Measurements from ENCODE around the gene IFRD2.

Gene IFRD2

GRCh38 chr3:50334339-50335075 lies 42.3 kb upstream of the IFRD2 start:
- H3K9me3 ChIP-seq (ENCODE audit: control insufficient read depth in 1 of 2, low read length in 2 of 2) = no peaks in the 10 kb centered on the region
- H3K4me1 ChIP-seq (ENCODE audit: control insufficient read depth in 1 of 2, insufficient read depth in 2 of 2, low read length in 2 of 2) = peaks cover 23 to 45% of the 10 kb centered on the region in 2 donors
- no peaks in the 10 kb centered on the region for H3K27me3 ChIP-seq (ENCODE audit: control insufficient read depth in 1 of 2, insufficient read depth in 2 of 2, low read length in 2 of 2)
- H3K9ac ChIP-seq (ENCODE audit: low read depth in 1 of 2, low read length in 2 of 2) = peak overlapping the region; percentile 5 to 38
- peak overlapping the region; percentile 26 for H3K27ac ChIP-seq (ENCODE audit: low read depth, low read length)
- peaks cover 25 to 38% of the 10 kb centered on the region in 2 donors for H3K36me3 ChIP-seq (ENCODE audit: control insufficient read depth in 1 of 2, insufficient read depth in 2 of 2, low read length in 2 of 2)
- H3K4me3 ChIP-seq (ENCODE audit: low read depth in 1 of 2, low read length in 2 of 2) = no peak overlapping the region

- no peaks in the 10 kb centered on the region for H3K9me3 ChIP-seq (ENCODE audit: control insufficient read depth in 1 of 2, low read length in 2 of 2)
- peaks cover 23 to 44% of the 10 kb centered on the region in 2 donors for H3K4me1 ChIP-seq (ENCODE audit: control insufficient read depth in 1 of 2, insufficient read depth in 2 of 2, low read length in 2 of 2)
- peaks cover 25 to 41% of the 10 kb centered on the region in 2 donors for H3K36me3 ChIP-seq (ENCODE audit: control insufficient read depth in 1 of 2, insufficient read depth in 2 of 2, low read length in 2 of 2)
- no peaks in the 10 kb centered on the region for H3K27me3 ChIP-seq (ENCODE audit: control insufficient read depth in 1 of 2, insufficient read depth in 2 of 2, low read length in 2 of 2)
- peak overlapping the region; percentile 26 for H3K27ac ChIP-seq (ENCODE audit: low read depth, low read length)
- peak overlapping the region; percentile 5 to 38 for H3K9ac ChIP-seq (ENCODE audit: low read depth in 1 of 2, low read length in 2 of 2)
- H3K4me3 ChIP-seq (ENCODE audit: low read depth in 1 of 2, low read length in 2 of 2) = no peak overlapping the region
Measured at GRCh38 chr3:50333744-50334328, 41.6 kb upstream of the IFRD2 start.

DNA sequence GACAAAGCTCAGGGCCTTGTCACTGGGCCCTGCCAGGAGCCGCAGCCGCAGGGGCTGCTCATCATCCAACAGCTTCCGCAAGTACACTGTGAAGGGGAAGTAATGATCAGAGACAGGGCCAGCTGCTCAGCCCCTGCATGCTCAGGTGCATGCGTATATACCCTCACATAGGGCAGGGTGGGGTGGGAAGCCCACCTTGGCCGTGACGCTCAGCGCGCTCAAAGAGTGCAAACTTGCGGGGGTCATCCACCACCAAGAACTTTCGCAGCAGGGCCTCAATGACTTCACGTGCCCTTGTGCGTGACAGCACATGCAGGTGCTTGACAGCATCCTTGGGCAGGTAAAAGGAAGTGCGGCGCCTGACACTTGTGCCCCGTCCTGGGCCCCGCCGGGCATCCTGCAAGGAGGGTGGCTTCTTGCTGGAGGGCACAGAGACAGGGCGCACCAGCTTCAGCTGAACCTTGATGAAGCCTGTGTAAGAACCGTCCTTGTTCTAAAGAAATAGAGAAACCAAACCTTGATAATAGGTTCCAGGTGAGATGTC lies 39.2 kb upstream of the IFRD2 start:
- H3K27me3 ChIP-seq (ENCODE audit: control insufficient read depth in 1 of 2, insufficient read depth in 2 of 2, low read length in 2 of 2) = no peaks in the 10 kb centered on the region

DNA sequence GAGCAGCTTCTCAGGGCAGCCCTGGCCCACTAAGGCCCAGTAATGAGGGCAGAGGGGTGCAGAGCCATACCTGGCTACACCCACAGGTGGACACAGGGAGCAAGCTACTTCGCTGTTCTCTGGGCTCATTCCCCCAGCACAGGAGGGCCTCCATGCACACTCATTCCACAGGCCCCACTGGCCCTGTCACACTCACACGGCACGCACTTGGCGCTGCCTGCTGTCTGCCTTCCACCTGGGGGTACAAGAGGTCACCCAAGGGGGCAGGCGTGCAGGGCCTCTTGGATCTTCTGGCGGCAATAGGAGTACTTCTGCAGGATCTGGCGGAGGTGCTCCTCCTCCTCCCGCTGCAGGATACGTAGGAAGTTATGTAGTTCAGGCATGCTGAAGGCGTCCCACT lies 38.1 kb upstream of the IFRD2 start:
- Histone ChIP-seq H3K4me3 (ENCODE audit: low read depth in 1 of 2, low read length in 2 of 2) (no peak overlapping the region), H3K9ac (ENCODE audit: low read depth in 1 of 2, low read length in 2 of 2) (no peak overlapping the region), H3K27ac (ENCODE audit: low read depth, low read length) (no peak overlapping the region), H3K9me3 (ENCODE audit: control insufficient read depth in 1 of 2, low read length in 2 of 2) (no peaks in the 10 kb centered on the region), H3K4me1 (ENCODE audit: control insufficient read depth in 1 of 2, insufficient read depth in 2 of 2, low read length in 2 of 2) (peaks cover 22 to 39% of the 10 kb centered on the region in 2 donors), H3K27me3 (ENCODE audit: control insufficient read depth in 1 of 2, insufficient read depth in 2 of 2, low read length in 2 of 2) (no peaks in the 10 kb centered on the region), H3K36me3 (ENCODE audit: control insufficient read depth in 1 of 2, insufficient read depth in 2 of 2, low read length in 2 of 2) (peaks cover 28 to 52% of the 10 kb centered on the region in 2 donors)

More for the DNA sequence above, 39.2 kb upstream of the IFRD2 start:
- Histone ChIP-seq H3K4me1 (ENCODE audit: control insufficient read depth in 1 of 2, insufficient read depth in 2 of 2, low read length in 2 of 2) (peaks cover 29 to 50% of the 10 kb centered on the region in 2 donors), H3K27ac (ENCODE audit: low read depth, low read length) (no peak overlapping the region), H3K4me3 (ENCODE audit: low read depth in 1 of 2, low read length in 2 of 2) (no peak overlapping the region), H3K9ac (ENCODE audit: low read depth in 1 of 2, low read length in 2 of 2) (no peak overlapping the region), H3K9me3 (ENCODE audit: control insufficient read depth in 1 of 2, low read length in 2 of 2) (no peaks in the 10 kb centered on the region), H3K36me3 (ENCODE audit: control insufficient read depth in 1 of 2, insufficient read depth in 2 of 2, low read length in 2 of 2) (peaks cover 25 to 41% of the 10 kb centered on the region in 2 donors)

DNA sequence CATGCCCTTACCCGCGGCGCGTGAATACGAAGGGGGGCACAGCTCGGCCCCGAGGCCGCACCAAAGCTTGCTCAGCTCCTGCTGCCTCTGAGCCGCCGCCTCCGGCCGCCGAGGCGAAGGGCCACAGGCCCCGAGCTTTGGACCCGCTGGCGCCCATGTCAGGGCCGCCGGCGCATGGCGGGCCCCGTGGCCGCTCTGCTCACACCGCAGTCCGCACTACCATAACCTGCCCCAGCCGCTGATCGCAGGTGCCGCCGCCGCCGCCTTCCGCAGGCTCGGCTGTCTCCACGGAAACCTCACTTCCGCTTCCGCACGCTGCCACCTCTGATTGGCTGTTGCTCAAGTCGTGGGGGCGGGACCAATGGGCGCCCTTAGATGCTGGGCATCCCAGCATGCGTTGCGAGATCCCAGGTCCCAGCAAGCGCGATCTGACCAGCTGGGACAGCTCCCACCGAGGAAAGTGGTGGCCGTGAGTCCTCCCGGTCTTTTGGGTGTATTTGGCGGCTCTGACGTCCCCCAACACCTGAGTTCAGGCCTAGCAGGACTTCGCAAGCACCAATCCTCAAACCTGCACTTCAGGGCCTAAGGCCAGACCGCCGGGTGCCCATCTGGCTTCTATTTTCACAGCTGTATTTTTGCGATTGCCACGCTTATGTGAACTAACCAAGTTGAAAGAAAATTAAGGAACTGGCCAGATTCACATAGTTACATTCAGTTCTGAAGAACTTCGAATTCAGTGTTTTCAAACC lies 35.9 kb upstream of the IFRD2 start, which contains the start of gene TUSC2:
Gene TUSC2 (minus strand): TSS at position 281 of the 749 bp plus-strand sequence. CDS start 124 bp downstream, at position 157.
- peaks cover 28 to 47% of the 10 kb centered on the region in 2 donors for H3K36me3 ChIP-seq (ENCODE audit: control insufficient read depth in 1 of 2, insufficient read depth in 2 of 2, low read length in 2 of 2)
- no peaks in the 10 kb centered on the region for H3K9me3 ChIP-seq (ENCODE audit: control insufficient read depth in 1 of 2, low read length in 2 of 2)
- peak within 1 kb of the TSS; percentile 91 for H3K9ac ChIP-seq (ENCODE audit: low read depth in 1 of 2, low read length in 2 of 2)
- H3K27me3 ChIP-seq (ENCODE audit: control insufficient read depth in 1 of 2, insufficient read depth in 2 of 2, low read length in 2 of 2) = no peaks in the 10 kb centered on the region
- H3K4me1 ChIP-seq (ENCODE audit: control insufficient read depth in 1 of 2, insufficient read depth in 2 of 2, low read length in 2 of 2) = peaks cover 17 to 40% of the 10 kb centered on the region in 2 donors
- peak within 1 kb of the TSS; percentile 85 to 90 for H3K4me3 ChIP-seq (ENCODE audit: low read depth in 1 of 2, low read length in 2 of 2)
- peak within 1 kb of the TSS; percentile 78 for H3K27ac ChIP-seq (ENCODE audit: low read depth, low read length)

DNA sequence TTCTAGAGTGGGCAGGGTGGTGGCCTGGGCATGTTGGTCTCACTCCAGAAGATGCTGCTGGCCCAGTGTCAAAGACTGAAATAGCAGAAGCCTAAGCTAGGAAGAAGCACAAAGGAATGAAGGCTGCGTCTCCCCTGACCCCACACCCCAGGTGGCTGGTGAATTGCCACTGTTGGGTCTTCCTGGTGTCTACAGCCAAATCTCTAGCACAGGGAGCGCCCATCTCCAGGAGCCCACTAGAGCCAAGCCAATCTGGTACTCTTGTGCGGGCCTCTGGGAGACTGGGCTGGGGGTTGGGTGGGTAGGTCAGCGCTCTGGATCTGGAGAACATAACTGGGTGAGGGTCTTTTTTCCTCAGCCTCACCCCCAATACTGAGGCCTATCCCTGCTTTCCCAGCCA lies 34.9 kb upstream of the IFRD2 start:
- Histone ChIP-seq H3K4me1 (ENCODE audit: control insufficient read depth in 1 of 2, insufficient read depth in 2 of 2, low read length in 2 of 2) (peaks cover 24 to 48% of the 10 kb centered on the region in 2 donors), H3K9me3 (ENCODE audit: control insufficient read depth in 1 of 2, low read length in 2 of 2) (no peaks in the 10 kb centered on the region), H3K9ac (ENCODE audit: low read depth in 1 of 2, low read length in 2 of 2) (peak overlapping the region; percentile 91), H3K27ac (ENCODE audit: low read depth, low read length) (no peak overlapping the region), H3K27me3 (ENCODE audit: control insufficient read depth in 1 of 2, insufficient read depth in 2 of 2, low read length in 2 of 2) (no peaks in the 10 kb centered on the region), H3K36me3 (ENCODE audit: control insufficient read depth in 1 of 2, insufficient read depth in 2 of 2, low read length in 2 of 2) (peaks cover 28 to 42% of the 10 kb centered on the region in 2 donors), H3K4me3 (ENCODE audit: low read depth in 1 of 2, low read length in 2 of 2) (peak overlapping the region; percentile 85 to 90)

DNA sequence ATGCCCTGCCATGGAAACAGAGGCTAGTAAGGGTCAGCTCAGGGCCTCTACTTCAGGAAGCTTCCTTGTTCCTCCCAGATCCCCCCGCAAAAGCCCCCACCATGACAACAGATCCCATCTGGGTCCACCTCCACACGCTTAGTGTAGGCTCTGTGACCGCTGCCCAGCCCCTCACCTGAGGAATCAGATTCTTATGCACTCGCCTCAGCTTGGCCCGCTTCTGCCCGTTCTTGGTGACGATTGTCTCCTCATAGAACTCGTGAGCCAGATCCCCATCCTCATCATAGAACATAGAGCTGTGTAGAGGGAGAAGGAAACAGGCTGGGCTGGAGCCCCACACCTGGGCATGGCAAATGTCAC lies 33.9 kb upstream of the IFRD2 start:
- H3K9me3 ChIP-seq (ENCODE audit: control insufficient read depth in 1 of 2, low read length in 2 of 2) = no peaks in the 10 kb centered on the region
- no peak overlapping the region for H3K27ac ChIP-seq (ENCODE audit: low read depth, low read length)
- H3K4me3 ChIP-seq (ENCODE audit: low read depth in 1 of 2, low read length in 2 of 2) = no peak overlapping the region
- H3K27me3 ChIP-seq (ENCODE audit: control insufficient read depth in 1 of 2, insufficient read depth in 2 of 2, low read length in 2 of 2) = no peaks in the 10 kb centered on the region
- H3K36me3 ChIP-seq (ENCODE audit: control insufficient read depth in 1 of 2, insufficient read depth in 2 of 2, low read length in 2 of 2) = peaks cover 19 to 32% of the 10 kb centered on the region in 2 donors
- H3K9ac ChIP-seq (ENCODE audit: low read depth in 1 of 2, low read length in 2 of 2) = no peak overlapping the region
- H3K4me1 ChIP-seq (ENCODE audit: control insufficient read depth in 1 of 2, insufficient read depth in 2 of 2, low read length in 2 of 2) = peaks cover 29 to 52% of the 10 kb centered on the region in 2 donors

- Histone ChIP-seq H3K36me3 (ENCODE audit: control insufficient read depth in 1 of 2, insufficient read depth in 2 of 2, low read length in 2 of 2) (peaks cover 14 to 27% of the 10 kb centered on the region in 2 donors), H3K9ac (ENCODE audit: low read depth in 1 of 2, low read length in 2 of 2) (no peak overlapping the region), H3K27me3 (ENCODE audit: control insufficient read depth in 1 of 2, insufficient read depth in 2 of 2, low read length in 2 of 2) (no peaks in the 10 kb centered on the region), H3K9me3 (ENCODE audit: control insufficient read depth in 1 of 2, low read length in 2 of 2) (no peaks in the 10 kb centered on the region), H3K4me1 (ENCODE audit: control insufficient read depth in 1 of 2, insufficient read depth in 2 of 2, low read length in 2 of 2) (peaks cover 29 to 53% of the 10 kb centered on the region in 2 donors), H3K4me3 (ENCODE audit: low read depth in 1 of 2, low read length in 2 of 2) (no peak overlapping the region), H3K27ac (ENCODE audit: low read depth, low read length) (no peak overlapping the region)
Measured at GRCh38 chr3:50325497-50326181, 33.4 kb upstream of the IFRD2 start.

- Histone ChIP-seq H3K4me1 (ENCODE audit: control insufficient read depth in 1 of 2, insufficient read depth in 2 of 2, low read length in 2 of 2) (peaks cover 35 to 58% of the 10 kb centered on the region in 2 donors), H3K27ac (ENCODE audit: low read depth, low read length) (no peak overlapping the region), H3K9me3 (ENCODE audit: control insufficient read depth in 1 of 2, low read length in 2 of 2) (no peaks in the 10 kb centered on the region), H3K9ac (ENCODE audit: low read depth in 1 of 2, low read length in 2 of 2) (no peak overlapping the region), H3K36me3 (ENCODE audit: control insufficient read depth in 1 of 2, insufficient read depth in 2 of 2, low read length in 2 of 2) (peaks cover 9 to 21% of the 10 kb centered on the region in 2 donors), H3K27me3 (ENCODE audit: control insufficient read depth in 1 of 2, insufficient read depth in 2 of 2, low read length in 2 of 2) (no peaks in the 10 kb centered on the region), H3K4me3 (ENCODE audit: low read depth in 1 of 2, low read length in 2 of 2) (no peak overlapping the region)
Measured at GRCh38 chr3:50325113-50325480, 32.9 kb upstream of the IFRD2 start.

All from duodenal mucosa (tissue), 2 donors.